ENCODE data around the gene CARD9.

The CARD9 gene

GRCh38 chr9:136353757-136354488 is 19.5 kb downstream of the CARD9 start (continued):
- TF ChIP-seq ZNF121 (tag by site-specific recombination; IDR thresholded peaks at IDR 0.05) (no peak), ZNF335 (tag by site-specific recombination; conservative IDR thresholded peaks at IDR 0.05) (0 out of 2 replicates have a peak, but pooled peaks have one; percentile 33), ZSCAN16 (tag by site-specific recombination; IDR thresholded peaks at IDR 0.05) (no peak), TCF7L2 (IDR thresholded peaks at IDR 0.05; ENCODE audit: borderline replicate concordance, low read depth, low read length) (no peak), ZNF391 (tag by site-specific recombination; IDR thresholded peaks at IDR 0.05; ENCODE audit: borderline replicate concordance, low read depth) (no peak), KLF9 (tag by site-specific recombination; IDR thresholded peaks at IDR 0.05; ENCODE audit: low read depth) (no peak), TSHZ1 (tag by site-specific recombination; IDR thresholded peaks at IDR 0.05; ENCODE audit: borderline replicate concordance) (no peak), ZNF580 (tag by site-specific recombination; IDR thresholded peaks at IDR 0.05) (no peak)

GRCh38 chr9:136353088-136353487 is 20.4 kb downstream of the CARD9 start:
- peaks cover 0 to 27% of the 10 kb centered on the region in 2 experiments; a peak in 1 of 3 replicates for H3K36me3 ChIP-seq (ENCODE audit: control insufficient read depth in 2 of 2, insufficient read depth in 1 of 2, low read length in 2 of 2)

More at GRCh38 chr9:136353088-136353487, 20.4 kb downstream of the CARD9 start:
- Histone ChIP-seq H3K4me1 (ENCODE audit: control insufficient read depth, insufficient read depth, low read length) (no peaks in the 10 kb centered on the region), H3K4me3 (ENCODE audit: low read depth, low read length) (no peak overlapping the region), H3K9me3 (ENCODE audit: control insufficient read depth, insufficient read depth, low read depth, low read length) (no peaks in the 10 kb centered on the region), H3K27ac (ENCODE audit: extremely low read depth, low read depth, low read length) (no peak overlapping the region)
- TF ChIP-seq TSHZ1 (tag by site-specific recombination; IDR thresholded peaks at IDR 0.05; ENCODE audit: borderline replicate concordance) (no peak), ZNF600 (tag by site-specific recombination; IDR thresholded peaks at IDR 0.05) (0 out of 2 replicates have a peak, but pooled peaks have one; percentile 6), ZNF148 (tag by site-specific recombination; IDR thresholded peaks at IDR 0.05; ENCODE audit: borderline replicate concordance) (no peak)
- CTCF ChIA-PET = no interaction called here
- POLR2A ChIA-PET = interaction anchor here (1.7 to 1.9 kb wide), 2 partner anchors 10 to 13 kb away, joined by 3 to 18 read pairs; partner anchors contain the start of gene DNLZ

All from HEK293 (cell line).